Stimulated activated effector memory CD8-positive, alpha-beta T cell treated with anti-CD3 and anti-CD28 coated beads, Interleukin-12 subunit alpha, Interleukin-12 subunit beta, amount 100 ng/mL, for 72 hours (primary cell): ENCODE results near the gene C2orf76.
A peak's percentile ranks its signal among the peaks of the same experiment; 100 is the strongest.

Source experiments
- ATAC-seq: fragments of 150-1000 bp; cut with Tn5 transposase; 2 replicates; pipeline ENCODE4 v1.10.0; 2021
- DNase-seq, 2 donors: peaks; one replicate each; pipeline ENCODE4 v3.0.0; 2021 to 2022; ENCODE audit warnings: low spot score in 2 of 2
- H3K27ac Mint-ChIP-seq: one replicate; pipeline ENCODE4 v1.8.0; 2022; ENCODE audit warnings: mild to moderate bottlenecking, mixed read lengths
- H3K36me3 Mint-ChIP-seq: one replicate; pipeline ENCODE4 v1.8.0; 2022; ENCODE audit warnings: mild to moderate bottlenecking, mixed read lengths
- H3K4me1 Mint-ChIP-seq: one replicate; pipeline ENCODE4 v1.8.0; 2022; ENCODE audit warnings: mixed read lengths
- H3K4me3 Mint-ChIP-seq: one replicate; pipeline ENCODE4 v1.8.0; 2022; ENCODE audit warnings: mild to moderate bottlenecking, mixed read lengths
- H3K9me3 Mint-ChIP-seq: one replicate; pipeline ENCODE4 v1.8.0; 2022; ENCODE audit warnings: mixed read lengths

Gene C2orf76

GRCh38 chr2:119259296-119259860 lies 107.3 kb downstream of the C2orf76 start:
- ATAC-seq (no peak), DNase-seq (no peak)
- H3K9me3 Mint-ChIP-seq = no peaks in the 10 kb centered on the region
- H3K36me3 Mint-ChIP-seq = no peaks in the 10 kb centered on the region
- H3K4me3 Mint-ChIP-seq = no peak overlapping the region
- no peaks in the 10 kb centered on the region for H3K4me1 Mint-ChIP-seq
- no peak overlapping the region for H3K27ac Mint-ChIP-seq

- H3K9me3 Mint-ChIP-seq = no peaks in the 10 kb centered on the region
- H3K4me3 Mint-ChIP-seq = no peak overlapping the region
- no peak overlapping the region for H3K27ac Mint-ChIP-seq
- ATAC-seq (no peak), DNase-seq (no peak)
- H3K36me3 Mint-ChIP-seq = no peaks in the 10 kb centered on the region
- H3K4me1 Mint-ChIP-seq = no peaks in the 10 kb centered on the region
Measured at GRCh38 chr2:119257198-119257597, 109.4 kb downstream of the C2orf76 start.

DNA sequence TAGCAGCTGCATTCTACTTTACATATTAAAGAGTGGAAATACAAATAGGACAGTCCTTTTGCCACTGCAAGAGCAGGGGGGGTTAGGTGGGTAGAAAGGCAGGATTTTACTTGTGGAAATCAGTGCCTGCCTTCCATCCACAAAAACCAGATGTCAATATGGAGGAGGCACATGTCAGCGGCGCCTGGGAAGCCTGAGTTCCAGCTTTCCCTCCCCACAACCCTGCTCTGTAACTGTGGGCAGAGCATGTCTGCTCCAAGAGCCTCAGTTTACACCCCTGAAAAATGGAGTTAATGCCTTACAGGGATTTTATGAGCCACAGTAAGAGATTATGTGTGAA lies 110.1 kb downstream of the C2orf76 start:
- no peak for ATAC-seq
- no peaks in the 10 kb centered on the region for H3K4me1 Mint-ChIP-seq
- H3K27ac Mint-ChIP-seq = no peak overlapping the region
- H3K9me3 Mint-ChIP-seq = no peaks in the 10 kb centered on the region
- H3K4me3 Mint-ChIP-seq = no peak overlapping the region
- no peak for DNase-seq
- H3K36me3 Mint-ChIP-seq = no peaks in the 10 kb centered on the region

GRCh38 chr2:119255760-119256581 lies 110.7 kb downstream of the C2orf76 start:
- H3K27ac Mint-ChIP-seq = no peak overlapping the region

GRCh38 chr2:119254601-119255080 lies 112.0 kb downstream of the C2orf76 start:
- Mint-ChIP-seq H3K9me3 (no peaks in the 10 kb centered on the region), H3K36me3 (no peaks in the 10 kb centered on the region), H3K27ac (no peak overlapping the region), H3K4me3 (no peak overlapping the region), H3K4me1 (no peaks in the 10 kb centered on the region)
- ATAC-seq = no peak
- DNase-seq = no peak

More at GRCh38 chr2:119255760-119256581, 110.7 kb downstream of the C2orf76 start:
- Mint-ChIP-seq H3K4me3 (no peak overlapping the region), H3K9me3 (no peaks in the 10 kb centered on the region), H3K36me3 (no peaks in the 10 kb centered on the region), H3K4me1 (no peaks in the 10 kb centered on the region)
- DNase-seq (no peak), ATAC-seq (no peak)

DNA sequence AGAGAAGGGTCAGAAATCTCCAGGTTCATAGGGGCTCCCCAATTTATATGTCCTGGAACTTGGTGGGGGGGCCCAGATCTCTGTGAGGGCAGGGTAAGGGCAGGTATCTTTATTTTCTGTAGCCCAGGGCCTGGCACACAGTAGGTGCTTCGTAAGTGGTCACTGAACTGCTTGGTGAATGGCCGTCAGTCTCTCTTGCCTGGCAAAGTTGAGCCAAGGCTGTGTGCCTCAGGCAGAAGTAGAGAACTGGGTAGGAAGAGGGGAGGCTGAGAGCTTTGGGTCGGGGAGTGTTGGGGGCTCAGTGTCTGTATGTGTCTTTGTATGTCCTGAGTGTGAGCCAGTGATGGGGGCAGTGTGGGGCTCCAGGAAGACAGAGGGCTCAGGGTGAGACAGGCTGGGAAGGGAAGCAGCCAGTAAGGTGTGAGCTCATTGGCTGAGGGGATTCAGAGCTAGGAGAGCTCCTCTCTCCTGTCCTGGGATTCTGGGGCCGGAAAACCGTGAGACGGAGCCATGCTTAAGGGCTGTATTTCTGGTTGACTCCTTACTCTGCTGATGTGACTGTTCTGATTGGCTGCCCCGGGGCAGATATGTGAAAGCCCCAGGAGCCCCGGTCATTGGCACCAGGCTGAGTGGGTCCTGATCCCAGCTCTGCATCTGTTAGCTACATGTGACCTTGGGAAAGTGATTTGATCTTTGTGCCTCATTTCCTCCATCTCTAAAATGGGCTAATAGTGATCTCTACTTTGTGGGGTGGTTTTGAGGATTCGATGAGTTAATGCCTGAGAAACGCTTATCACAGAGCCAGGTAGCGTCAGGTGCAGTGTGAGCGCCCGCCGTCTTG lies 112.7 kb downstream of the C2orf76 start:
- no peak overlapping the region for H3K4me3 Mint-ChIP-seq
- H3K36me3 Mint-ChIP-seq = no peaks in the 10 kb centered on the region
- peak overlapping the region; percentile 13 for H3K27ac Mint-ChIP-seq
- DNase-seq (no peak), ATAC-seq (no peak)
- no peaks in the 10 kb centered on the region for H3K4me1 Mint-ChIP-seq
- no peaks in the 10 kb centered on the region for H3K9me3 Mint-ChIP-seq

GRCh38 chr2:119253114-119253702 lies 113.4 kb downstream of the C2orf76 start:
- ATAC-seq = no peak
- no peaks in the 10 kb centered on the region for H3K36me3 Mint-ChIP-seq
- no peaks in the 10 kb centered on the region for H3K4me1 Mint-ChIP-seq
- no peaks in the 10 kb centered on the region for H3K9me3 Mint-ChIP-seq
- H3K4me3 Mint-ChIP-seq = no peak overlapping the region
- no peak for DNase-seq
- H3K27ac Mint-ChIP-seq = peak overlapping the region; percentile 13
